ENCODE data around the gene OR6B1.

GRCh38 chr7:144006692-144007042 is 6.5 kb downstream of the OR6B1 start:
- TF ChIP-seq, protein P1, sequence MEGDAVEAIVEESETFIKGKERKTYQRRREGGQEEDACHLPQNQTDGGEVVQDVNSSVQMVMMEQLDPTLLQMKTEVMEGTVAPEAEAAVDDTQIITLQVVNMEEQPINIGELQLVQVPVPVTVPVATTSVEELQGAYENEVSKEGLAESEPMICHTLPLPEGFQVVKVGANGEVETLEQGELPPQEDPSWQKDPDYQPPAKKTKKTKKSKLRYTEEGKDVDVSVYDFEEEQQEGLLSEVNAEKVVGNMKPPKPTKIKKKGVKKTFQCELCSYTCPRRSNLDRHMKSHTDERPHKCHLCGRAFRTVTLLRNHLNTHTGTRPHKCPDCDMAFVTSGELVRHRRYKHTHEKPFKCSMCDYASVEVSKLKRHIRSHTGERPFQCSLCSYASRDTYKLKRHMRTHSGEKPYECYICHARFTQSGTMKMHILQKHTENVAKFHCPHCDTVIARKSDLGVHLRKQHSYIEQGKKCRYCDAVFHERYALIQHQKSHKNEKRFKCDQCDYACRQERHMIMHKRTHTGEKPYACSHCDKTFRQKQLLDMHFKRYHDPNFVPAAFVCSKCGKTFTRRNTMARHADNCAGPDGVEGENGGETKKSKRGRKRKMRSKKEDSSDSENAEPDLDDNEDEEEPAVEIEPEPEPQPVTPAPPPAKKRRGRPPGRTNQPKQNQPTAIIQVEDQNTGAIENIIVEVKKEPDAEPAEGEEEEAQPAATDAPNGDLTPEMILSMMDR (IDR thresholded peaks at IDR 0.05): no peak
- no peak for TF ChIP-seq POLR2A (IDR thresholded peaks at IDR 0.05)

Measured in body of pancreas (tissue), 4 donors.